Measurements from ENCODE around the gene FHOD3.

DNA sequence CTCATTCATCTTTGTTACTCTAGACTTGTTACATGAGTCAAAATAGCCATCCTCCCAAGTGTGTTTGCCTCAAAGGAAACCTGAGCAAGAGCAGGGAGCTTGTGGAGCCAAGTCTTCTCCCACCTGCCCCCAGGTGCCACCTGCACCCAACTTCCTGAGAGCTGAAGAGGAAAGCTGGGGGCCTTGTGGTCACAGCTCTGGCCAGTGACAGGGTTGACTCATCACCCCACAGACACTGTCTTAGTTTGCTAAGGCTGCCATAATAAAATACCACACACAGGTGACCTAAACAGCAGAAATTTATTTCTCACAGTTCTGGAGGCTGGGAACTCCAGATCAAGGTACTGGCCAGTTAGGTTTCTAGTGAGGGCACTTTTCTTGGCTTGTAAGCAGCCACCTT lies 431.7 kb downstream of the FHOD3 start:
- TF ChIP-seq, protein P1, sequence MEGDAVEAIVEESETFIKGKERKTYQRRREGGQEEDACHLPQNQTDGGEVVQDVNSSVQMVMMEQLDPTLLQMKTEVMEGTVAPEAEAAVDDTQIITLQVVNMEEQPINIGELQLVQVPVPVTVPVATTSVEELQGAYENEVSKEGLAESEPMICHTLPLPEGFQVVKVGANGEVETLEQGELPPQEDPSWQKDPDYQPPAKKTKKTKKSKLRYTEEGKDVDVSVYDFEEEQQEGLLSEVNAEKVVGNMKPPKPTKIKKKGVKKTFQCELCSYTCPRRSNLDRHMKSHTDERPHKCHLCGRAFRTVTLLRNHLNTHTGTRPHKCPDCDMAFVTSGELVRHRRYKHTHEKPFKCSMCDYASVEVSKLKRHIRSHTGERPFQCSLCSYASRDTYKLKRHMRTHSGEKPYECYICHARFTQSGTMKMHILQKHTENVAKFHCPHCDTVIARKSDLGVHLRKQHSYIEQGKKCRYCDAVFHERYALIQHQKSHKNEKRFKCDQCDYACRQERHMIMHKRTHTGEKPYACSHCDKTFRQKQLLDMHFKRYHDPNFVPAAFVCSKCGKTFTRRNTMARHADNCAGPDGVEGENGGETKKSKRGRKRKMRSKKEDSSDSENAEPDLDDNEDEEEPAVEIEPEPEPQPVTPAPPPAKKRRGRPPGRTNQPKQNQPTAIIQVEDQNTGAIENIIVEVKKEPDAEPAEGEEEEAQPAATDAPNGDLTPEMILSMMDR (IDR thresholded peaks at IDR 0.05; ENCODE audit: low read depth, low read length), result no peak
- TF ChIP-seq, protein P2, sequence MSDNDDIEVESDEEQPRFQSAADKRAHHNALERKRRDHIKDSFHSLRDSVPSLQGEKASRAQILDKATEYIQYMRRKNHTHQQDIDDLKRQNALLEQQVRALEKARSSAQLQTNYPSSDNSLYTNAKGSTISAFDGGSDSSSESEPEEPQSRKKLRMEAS (IDR thresholded peaks at IDR 0.05; ENCODE audit: low read depth, low read length), result no peak
